Neuronal stem cell (in vitro differentiated cells): ENCODE data around the gene PRCD.

Experiments used
- DNase-seq: peaks from one replicate; pipeline ENCODE4 v3.0.0-alpha.2; 2013; ENCODE audit warnings: low spot score
- H2AFZ ChIP-seq: one replicate; pipeline ENCODE4 v1.6.1; 2013; ENCODE audit warnings: mild to moderate bottlenecking, low read length, inconsistent platforms
- H2AK5ac ChIP-seq: 2 replicates; pipeline ENCODE4 v1.6.1; 2013; ENCODE audit warnings: low read depth, mild to moderate bottlenecking, inconsistent platforms, low read length, moderate library complexity, mixed read lengths
- H2BK120ac ChIP-seq: 2 replicates; pipeline ENCODE4 v1.6.1; 2013; ENCODE audit warnings: low read depth, mild to moderate bottlenecking, inconsistent platforms, low read length, moderate library complexity, mixed read lengths
- H2BK12ac ChIP-seq: one replicate; pipeline ENCODE4 v1.6.1; 2013; ENCODE audit warnings: low read length, inconsistent platforms
- H2BK15ac ChIP-seq: 2 replicates; pipeline ENCODE4 v1.6.1; 2013; ENCODE audit warnings: mild to moderate bottlenecking, low read length, inconsistent platforms, mixed read lengths
- H2BK5ac ChIP-seq: one replicate; pipeline ENCODE4 v1.6.1; 2013; ENCODE audit warnings: inconsistent platforms, mild to moderate bottlenecking, low read length, moderate library complexity
- H3K14ac ChIP-seq: one replicate; pipeline ENCODE4 v1.6.1; 2013; ENCODE audit warnings: low read length, inconsistent platforms
- H3K18ac ChIP-seq: 2 replicates; pipeline ENCODE4 v1.6.1; 2013; ENCODE audit warnings: low read length, inconsistent platforms
- H3K23ac ChIP-seq: 2 replicates; pipeline ENCODE4 v1.6.1; 2013; ENCODE audit warnings: low read depth, mild to moderate bottlenecking, mixed read lengths, low read length, inconsistent platforms; ENCODE audit not compliant: poor library complexity
- H3K27ac ChIP-seq: replicated peaks from 3 replicates; pipeline ENCODE4 v1.5.1; 2013; ENCODE audit warnings: low read length, inconsistent platforms
- H3K27me3 ChIP-seq, 3 experiments: 2 replicates each; pipeline ENCODE4 v1.6.1; 2013; ENCODE audit warnings: low read length in 3 of 3, mild to moderate bottlenecking in 2 of 3, inconsistent platforms in 1 of 3, low read depth in 1 of 3, mixed read lengths in 1 of 3, moderate library complexity in 1 of 3; ENCODE audit not compliant: control insufficient read depth in 3 of 3, insufficient read depth in 3 of 3
- H3K36me3 ChIP-seq, 2 donors: replicated peaks in 1 of 2; 2 replicates each; pipeline ENCODE4 v1.6.1; 2013; ENCODE audit warnings: low read length in 2 of 2; ENCODE audit not compliant: control insufficient read depth in 2 of 2, insufficient read depth in 2 of 2
- H3K4ac ChIP-seq: 2 replicates; pipeline ENCODE4 v1.6.1; 2013; ENCODE audit warnings: inconsistent platforms, mild to moderate bottlenecking, low read length, moderate library complexity
- H3K4me1 ChIP-seq, 2 donors: 1 replicate in 1 of 2; 2 replicates in 1 of 2; pipeline ENCODE4 v1.6.1; 2013; ENCODE audit warnings: low read length in 2 of 2, low read depth in 1 of 2; ENCODE audit not compliant: control insufficient read depth in 2 of 2, insufficient read depth in 1 of 2
- H3K4me2 ChIP-seq: one replicate; pipeline ENCODE4 v1.6.1; 2013; ENCODE audit warnings: mild to moderate bottlenecking, low read length, inconsistent platforms; ENCODE audit not compliant: insufficient read depth, poor library complexity, severe bottlenecking
- H3K4me3 ChIP-seq, 2 donors: 2 replicates each; pipeline ENCODE4 v1.5.1; 2013; ENCODE audit warnings: low read length in 2 of 2, mild to moderate bottlenecking in 2 of 2, inconsistent platforms in 1 of 2, moderate library complexity in 1 of 2
- H3K79me1 ChIP-seq: one replicate; pipeline ENCODE4 v1.6.1; 2013; ENCODE audit warnings: low read depth, mild to moderate bottlenecking, inconsistent platforms, low read length, moderate library complexity
- H3K9ac ChIP-seq: one replicate; pipeline ENCODE4 v1.6.1; 2013; ENCODE audit warnings: mild to moderate bottlenecking, low read depth, low read length, inconsistent platforms; ENCODE audit not compliant: poor library complexity
- H3K9me3 ChIP-seq, 2 donors: replicated peaks in 1 of 2; 2 replicates each; pipeline versions ENCODE3 to v1.6.1; 2013; ENCODE audit warnings: low read length in 2 of 2, mild to moderate bottlenecking in 2 of 2, inconsistent platforms in 1 of 2, low read depth in 1 of 2, mixed read lengths in 1 of 2, moderate library complexity in 1 of 2; ENCODE audit not compliant: control insufficient read depth in 2 of 2, insufficient read depth in 1 of 2
- H4K8ac ChIP-seq: one replicate; pipeline ENCODE4 v1.6.1; 2013; ENCODE audit warnings: low read depth, mild to moderate bottlenecking, inconsistent platforms, low read length, moderate library complexity
- H4K91ac ChIP-seq: one replicate; pipeline ENCODE4 v1.6.1; 2013; ENCODE audit warnings: low read length, low read depth, mild to moderate bottlenecking, inconsistent platforms; ENCODE audit not compliant: poor library complexity
- WGBS, 2 donors: extraction: QIAGEN DNeasy Blood & Tissue Kit; methylation state at CpG; one replicate each; pipeline ENCODE4 v1.1.7; 2013; ENCODE audit warnings: missing lambda C conversion rate in 2 of 2, mixed read lengths in 1 of 2; ENCODE audit not compliant: insufficient read length in 2 of 2, insufficient replicate concordance in 1 of 2; ENCODE audit errors: extremely low coverage in 2 of 2; 5-methylcytosine and 5-hydroxymethylcytosine counted together

Gene PRCD

GRCh38 chr17:76553178-76553908 lies 13.5 kb downstream of the PRCD start:
- no peaks in the 10 kb centered on the region for H3K9me3 ChIP-seq
- DNase-seq: no peak
- H2BK120ac ChIP-seq: no peak overlapping the region
- no peak overlapping the region for H2BK15ac ChIP-seq
- no peak overlapping the region for H3K4me3 ChIP-seq
- H4K8ac ChIP-seq: no peak overlapping the region
- H2AK5ac ChIP-seq: no peak overlapping the region
- H3K27me3 ChIP-seq: no peaks in the 10 kb centered on the region
- no peak overlapping the region for H3K14ac ChIP-seq
- peak overlapping the region; percentile 36 for H2AFZ ChIP-seq
- peaks cover 5% of the 10 kb centered on the region for H3K79me1 ChIP-seq
- no peak overlapping the region for H4K91ac ChIP-seq
- no peak overlapping the region for H3K27ac ChIP-seq
- H3K4ac ChIP-seq: no peak overlapping the region
- H3K9ac ChIP-seq: no peak overlapping the region
- no peaks in the 10 kb centered on the region for H3K36me3 ChIP-seq
- H3K18ac ChIP-seq: no peak overlapping the region
- no peak overlapping the region for H3K4me2 ChIP-seq
- no peak overlapping the region for H2BK5ac ChIP-seq
- WGBS, 2 donors: no CpG with 5 or more reads among the region's 8 CpGs
- no peak overlapping the region for H2BK12ac ChIP-seq
- no peak overlapping the region for H3K23ac ChIP-seq
- H3K4me1 ChIP-seq: peaks cover 4 to 15% of the 10 kb centered on the region in 2 donors

- H3K4ac ChIP-seq: no peak overlapping the region
- DNase-seq: no peak
- peaks cover 0 to 5% of the 10 kb centered on the region in 2 donors for H3K36me3 ChIP-seq
- H3K4me3 ChIP-seq: no peak overlapping the region
- H3K23ac ChIP-seq: no peak overlapping the region
- H3K27ac ChIP-seq: no peak overlapping the region
- no peak overlapping the region for H2BK15ac ChIP-seq
- peaks cover 4 to 16% of the 10 kb centered on the region in 2 donors for H3K4me1 ChIP-seq
- H2BK12ac ChIP-seq: no peak overlapping the region
- WGBS, 2 donors: no CpG with 5 or more reads among the region's 6 CpGs
- H3K79me1 ChIP-seq: peaks cover 5% of the 10 kb centered on the region
- H4K8ac ChIP-seq: no peak overlapping the region
- no peaks in the 10 kb centered on the region for H3K27me3 ChIP-seq
- H2BK5ac ChIP-seq: no peak overlapping the region
- no peak overlapping the region for H3K14ac ChIP-seq
- peak overlapping the region; percentile 36 for H2AFZ ChIP-seq
- H3K18ac ChIP-seq: no peak overlapping the region
- H3K9me3 ChIP-seq: no peaks in the 10 kb centered on the region
- H3K9ac ChIP-seq: no peak overlapping the region
- no peak overlapping the region for H3K4me2 ChIP-seq
- no peak overlapping the region for H4K91ac ChIP-seq
- no peak overlapping the region for H2BK120ac ChIP-seq
- no peak overlapping the region for H2AK5ac ChIP-seq
These were observed 14.3 kb downstream of the PRCD start for GRCh38 chr17:76554131-76554530.

- no peak overlapping the region for H2BK15ac ChIP-seq
- no peak overlapping the region for H3K14ac ChIP-seq
- no peak overlapping the region for H3K23ac ChIP-seq
- peaks cover 5% of the 10 kb centered on the region for H3K79me1 ChIP-seq
- H2BK12ac ChIP-seq: no peak overlapping the region
- H2AK5ac ChIP-seq: no peak overlapping the region
- no CpG with 5 or more reads among the region's 30 CpGs for WGBS, 2 donors
- H3K9ac ChIP-seq: no peak overlapping the region
- H2AFZ ChIP-seq: peak overlapping the region; percentile 92
- peak overlapping the region; percentile 76 to 77 for H3K4me3 ChIP-seq
- H3K27me3 ChIP-seq: no peaks in the 10 kb centered on the region
- no peak overlapping the region for H4K91ac ChIP-seq
- peak overlapping the region; percentile 50 for H3K4me2 ChIP-seq
- peak overlapping the region; percentile 52 for H3K18ac ChIP-seq
- peaks cover 8% of the 10 kb centered on the region in 2 donors for H3K4me1 ChIP-seq
- no peaks in the 10 kb centered on the region for H3K9me3 ChIP-seq
- H3K36me3 ChIP-seq: peaks cover 11 to 32% of the 10 kb centered on the region in 2 donors
- no peak overlapping the region for H3K27ac ChIP-seq
- H3K4ac ChIP-seq: no peak overlapping the region
- no peak overlapping the region for H4K8ac ChIP-seq
- H2BK120ac ChIP-seq: no peak overlapping the region
- H2BK5ac ChIP-seq: no peak overlapping the region
- no peak for DNase-seq
These were observed 17.0 kb downstream of the PRCD start for GRCh38 chr17:76556765-76557367.

DNA sequence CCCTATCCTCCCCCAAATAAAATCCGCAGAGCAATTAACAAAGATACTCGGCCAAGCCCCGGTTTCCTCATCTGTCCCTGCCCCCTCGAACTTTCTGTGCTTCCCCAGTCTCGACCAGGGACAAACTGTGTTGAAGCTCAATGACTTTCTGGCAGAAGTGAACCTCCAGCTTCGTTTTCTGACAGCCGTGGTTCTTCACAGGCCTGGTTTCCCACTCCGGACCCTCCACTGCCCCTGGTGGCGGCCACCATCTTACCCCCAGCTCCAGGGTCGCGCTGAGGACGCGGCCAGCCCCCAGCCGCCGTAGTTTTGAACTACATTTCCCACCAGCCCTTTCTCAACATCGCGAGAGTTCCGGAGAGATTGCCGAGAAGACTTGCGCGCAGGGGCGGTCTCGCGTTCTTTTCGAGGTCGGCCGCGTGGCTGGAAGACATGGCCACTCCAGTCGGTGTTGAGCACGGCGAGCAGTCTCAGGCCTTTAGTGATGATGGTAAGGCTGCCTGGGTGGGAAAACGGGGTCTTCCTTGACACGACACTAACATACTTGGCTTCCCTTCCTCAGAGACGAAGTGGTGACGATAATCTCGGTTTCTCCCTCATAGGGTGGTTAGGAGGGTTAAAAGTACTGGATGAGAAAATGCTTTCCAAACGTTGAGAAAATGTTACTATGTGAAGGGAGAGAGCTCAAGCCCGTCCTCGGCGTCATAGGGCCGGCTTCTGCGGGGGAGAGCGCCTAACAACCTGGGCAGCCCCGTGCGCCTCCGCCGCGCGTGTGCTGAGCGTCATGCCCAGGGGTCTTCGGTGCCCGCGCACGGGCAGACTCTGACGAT lies 17.7 kb downstream of the PRCD start:
- no CpG with 5 or more reads among the region's 55 CpGs for WGBS, 2 donors
- DNase-seq: peak; percentile 95
- Histone ChIP-seq H2AFZ (peak overlapping the region; percentile 92), H3K23ac (peak overlapping the region; percentile 77), H3K18ac (peak overlapping the region; percentile 80), H2BK120ac (no peak overlapping the region), H2AK5ac (peak overlapping the region; percentile 71), H3K79me1 (peaks cover 5% of the 10 kb centered on the region), H4K8ac (no peak overlapping the region), H4K91ac (no peak overlapping the region), H3K4me3 (peak overlapping the region; percentile 76 to 90), H3K9me3 (no peaks in the 10 kb centered on the region), H3K27me3 (no peaks in the 10 kb centered on the region), H3K36me3 (peaks cover 14 to 38% of the 10 kb centered on the region in 2 donors), H2BK12ac (peak overlapping the region; percentile 75), H2BK5ac (no peak overlapping the region), H3K9ac (peak overlapping the region; percentile 97), H3K14ac (no peak overlapping the region), H3K4ac (peak overlapping the region; percentile 38), H3K27ac (no peak overlapping the region), H3K4me1 (peaks cover 8% of the 10 kb centered on the region in 2 donors), H2BK15ac (no peak overlapping the region), H3K4me2 (peak overlapping the region; percentile 89)
